WTC11 (cell line): Measurements from ENCODE around the gene PTPRN2.

Experiments used
- CREM ChIP-seq: sonication (generic); formaldehyde crosslinking; IDR thresholded peaks from 2 replicates; pipeline ENCODE4 v1.8.1; 2022; ENCODE audit warnings: mild to moderate bottlenecking, missing genetic modification reagents, moderate library complexity
- ELF4 ChIP-seq: sonication (generic); formaldehyde crosslinking; IDR thresholded peaks from 2 replicates; pipeline ENCODE4 v1.8.1; 2022; ENCODE audit warnings: low read depth, mild to moderate bottlenecking, moderate library complexity, missing genetic modification reagents
- IRF2 ChIP-seq: sonication (generic); formaldehyde crosslinking; IDR thresholded peaks from 2 replicates; pipeline ENCODE4 v1.8.0; 2022; ENCODE audit warnings: low read depth, missing genetic modification reagents, borderline replicate concordance
- MXD4 ChIP-seq: fragments of 250-450 bp; sonication (Bioruptor Pico); IDR thresholded peaks from 2 replicates; pipeline ENCODE4 v1.8.0; 2021; ENCODE audit warnings: mild to moderate bottlenecking, moderate library complexity, borderline replicate concordance
- MYBL2 ChIP-seq: sonication (generic); formaldehyde crosslinking; IDR thresholded peaks from 2 replicates; pipeline ENCODE4 v1.8.1; 2023; ENCODE audit warnings: mild to moderate bottlenecking, moderate library complexity, missing genetic modification reagents
- NR2C2 ChIP-seq: sonication (generic); formaldehyde crosslinking; IDR thresholded peaks from 2 replicates; pipeline ENCODE4 v1.8.0; 2022; ENCODE audit warnings: mild to moderate bottlenecking, missing genetic modification reagents
- TEAD4 ChIP-seq: sonication (generic); formaldehyde crosslinking; IDR thresholded peaks from 2 replicates; pipeline ENCODE4 v1.8.0; 2022; ENCODE audit warnings: mild to moderate bottlenecking, missing genetic modification reagents
- TF ChIP-seq, protein P1 (sequence below): fragments of 200-600 bp; IDR thresholded peaks from 2 replicates; pipeline ENCODE4 v1.8.0; 2022; ENCODE audit warnings: antibody characterized with exemption
- TF ChIP-seq, protein P2 (sequence below): sonication (generic); formaldehyde crosslinking; IDR thresholded peaks from 2 replicates; pipeline ENCODE4 v1.8.0; 2022; ENCODE audit warnings: mild to moderate bottlenecking, missing genetic modification reagents
- TF ChIP-seq, protein P3 (sequence below): sonication (generic); formaldehyde crosslinking; IDR thresholded peaks from 2 replicates; pipeline ENCODE4 v1.8.1; 2022; ENCODE audit warnings: low read depth, mild to moderate bottlenecking, moderate library complexity, missing genetic modification reagents, borderline replicate concordance

GRCh38 chr7:158309868-158310763, 277.5 kb downstream of the PTPRN2 start:
- TF ChIP-seq, protein P1, sequence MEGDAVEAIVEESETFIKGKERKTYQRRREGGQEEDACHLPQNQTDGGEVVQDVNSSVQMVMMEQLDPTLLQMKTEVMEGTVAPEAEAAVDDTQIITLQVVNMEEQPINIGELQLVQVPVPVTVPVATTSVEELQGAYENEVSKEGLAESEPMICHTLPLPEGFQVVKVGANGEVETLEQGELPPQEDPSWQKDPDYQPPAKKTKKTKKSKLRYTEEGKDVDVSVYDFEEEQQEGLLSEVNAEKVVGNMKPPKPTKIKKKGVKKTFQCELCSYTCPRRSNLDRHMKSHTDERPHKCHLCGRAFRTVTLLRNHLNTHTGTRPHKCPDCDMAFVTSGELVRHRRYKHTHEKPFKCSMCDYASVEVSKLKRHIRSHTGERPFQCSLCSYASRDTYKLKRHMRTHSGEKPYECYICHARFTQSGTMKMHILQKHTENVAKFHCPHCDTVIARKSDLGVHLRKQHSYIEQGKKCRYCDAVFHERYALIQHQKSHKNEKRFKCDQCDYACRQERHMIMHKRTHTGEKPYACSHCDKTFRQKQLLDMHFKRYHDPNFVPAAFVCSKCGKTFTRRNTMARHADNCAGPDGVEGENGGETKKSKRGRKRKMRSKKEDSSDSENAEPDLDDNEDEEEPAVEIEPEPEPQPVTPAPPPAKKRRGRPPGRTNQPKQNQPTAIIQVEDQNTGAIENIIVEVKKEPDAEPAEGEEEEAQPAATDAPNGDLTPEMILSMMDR: no peak
- TF ChIP-seq NR2C2 (CRISPR knock-in tag) (no peak), TEAD4 (CRISPR knock-in tag) (no peak), MYBL2 (CRISPR knock-in tag) (no peak), MXD4 (no peak), ELF4 (CRISPR knock-in tag) (no peak), IRF2 (no peak), CREM (no peak)
- TF ChIP-seq, protein P2, sequence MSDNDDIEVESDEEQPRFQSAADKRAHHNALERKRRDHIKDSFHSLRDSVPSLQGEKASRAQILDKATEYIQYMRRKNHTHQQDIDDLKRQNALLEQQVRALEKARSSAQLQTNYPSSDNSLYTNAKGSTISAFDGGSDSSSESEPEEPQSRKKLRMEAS (CRISPR knock-in tag): no peak
- TF ChIP-seq, protein P3, sequence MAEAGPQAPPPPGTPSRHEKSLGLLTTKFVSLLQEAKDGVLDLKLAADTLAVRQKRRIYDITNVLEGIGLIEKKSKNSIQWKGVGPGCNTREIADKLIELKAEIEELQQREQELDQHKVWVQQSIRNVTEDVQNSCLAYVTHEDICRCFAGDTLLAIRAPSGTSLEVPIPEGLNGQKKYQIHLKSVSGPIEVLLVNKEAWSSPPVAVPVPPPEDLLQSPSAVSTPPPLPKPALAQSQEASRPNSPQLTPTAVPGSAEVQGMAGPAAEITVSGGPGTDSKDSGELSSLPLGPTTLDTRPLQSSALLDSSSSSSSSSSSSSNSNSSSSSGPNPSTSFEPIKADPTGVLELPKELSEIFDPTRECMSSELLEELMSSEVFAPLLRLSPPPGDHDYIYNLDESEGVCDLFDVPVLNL (CRISPR knock-in tag): no peak
